Kidney (tissue), 14 donors: ENCODE measurements around the gene DNLZ. TPM values are rescaled to one million over a fixed set of nuclear protein-coding genes. Genes with fewer than 3 reads are reported as not detected.

Experiments used
- DNase-seq, 5 donors: peaks; one replicate each; pipeline ENCODE4 v3.0.0-alpha.2; 2013 to 2020
- FAIRE-seq: peaks from 2 replicates; lab custom pipeline; 2012; peaks lifted over from hg19 to GRCh38; lab: Jason Lieb, UNC
- H3K27ac ChIP-seq, 2 donors: one replicate each; pipeline ENCODE4 v1.7.0; 2013; ENCODE audit warnings: low read depth in 2 of 2, low read length in 2 of 2, inconsistent platforms in 1 of 2
- H3K27me3 ChIP-seq: one replicate; pipeline ENCODE4 v1.7.1; 2013; ENCODE audit warnings: low read length, inconsistent platforms; ENCODE audit not compliant: control insufficient read depth, insufficient read depth
- H3K36me3 ChIP-seq, 3 donors: one replicate each; pipeline versions ENCODE4 v1.7.0 to v1.7.1; 2013; ENCODE audit warnings: low read length in 3 of 3, control low read depth in 1 of 3, inconsistent platforms in 1 of 3; ENCODE audit not compliant: insufficient read depth in 3 of 3, control insufficient read depth in 2 of 3
- H3K4me1 ChIP-seq, 3 donors: one replicate each; pipeline versions ENCODE4 v1.7.0 to v1.7.1; 2013; ENCODE audit warnings: low read length in 3 of 3, inconsistent platforms in 1 of 3, low read depth in 1 of 3; ENCODE audit not compliant: control insufficient read depth in 2 of 3, insufficient read depth in 2 of 3
- H3K4me3 ChIP-seq, 3 donors: one replicate each; pipeline versions ENCODE4 v1.7.0 to v1.8.1; 2013; ENCODE audit warnings: low read length in 3 of 3, control low read depth in 1 of 3, inconsistent platforms in 1 of 3
- H3K9ac ChIP-seq, 3 donors: one replicate each; pipeline versions ENCODE4 v1.7.0 to v1.7.1; 2013; ENCODE audit warnings: low read length in 3 of 3, control low read depth in 1 of 3, inconsistent platforms in 1 of 3
- H3K9me3 ChIP-seq, 3 donors: one replicate each; pipeline versions ENCODE4 v1.7.0 to v1.7.1; 2013; ENCODE audit warnings: low read length in 3 of 3, control low read depth in 1 of 3, inconsistent platforms in 1 of 3; ENCODE audit not compliant: control insufficient read depth in 2 of 3, insufficient read depth in 1 of 3
- intact Hi-C: fragments of 100-400 bp; cut with DNase I; formaldehyde crosslinking; loops from one replicate; pipeline ENCODE4 v1.11.1; 2022
- polyA plus RNA-seq: library from polyadenylated mRNA; stranded (reverse); fragments of 350-450 nt; fragmentation: Illumina TruSeq; extraction: RNeasy Lipid Tissue Mini Kit (QIAGEN cat#74804); gene quantifications from one replicate; pipeline ENCODE4 v1.2.3, GENCODE V29; 2014; ENCODE audit warnings: low read depth, low replicate concordance; ENCODE audit not compliant: insufficient read depth
- total RNA-seq: library from RNA; stranded (reverse); fragmentation: NEBNext Ultra II Directional; extraction: Animal tissue kit (Norgen Biotek cat#: 25700); gene quantifications from one replicate; pipeline ENCODE4 v1.2.1, GENCODE V29; 2021
- TF ChIP-seq, protein P1 (sequence below): IDR thresholded peaks from 3 replicates; pipeline ENCODE4 v1.5.1; 2012; ENCODE audit warnings: mild to moderate bottlenecking, moderate library complexity, borderline replicate concordance; ENCODE audit not compliant: insufficient read depth; ENCODE audit errors: extremely low read depth
- donor health status: control.
- donor health status: control.
- donor health status: control.
- donor health status: control.
- donor health status: control.
- donor health status: DM: yes; HTN: yes; CAD: no.
- donor health status: Normal renal cell carcinoma (clear cell type).

DNLZ gene
- total and polyA plus RNA-seq, 2 donors from 2014 or later, result 22.1 to 30.4 TPM

DNA sequence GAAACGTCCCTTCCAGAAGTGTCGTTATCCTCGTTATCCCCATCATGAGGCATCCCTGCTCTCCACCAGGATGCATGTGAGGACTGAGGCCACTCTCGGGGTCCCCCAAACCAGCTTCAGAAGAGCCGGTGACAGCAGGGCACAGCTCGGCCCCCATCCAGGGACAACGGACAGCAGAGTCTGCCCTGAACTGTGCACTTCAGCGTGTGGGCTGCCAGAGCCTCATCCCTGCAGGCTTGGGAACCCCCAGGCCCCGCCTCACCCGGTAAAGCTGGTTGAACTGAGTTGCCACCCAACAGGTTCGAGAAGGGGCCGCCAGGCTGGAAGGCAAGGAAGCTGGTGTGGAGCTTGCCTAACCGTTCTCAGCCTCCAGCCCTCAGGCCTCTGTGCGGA lies 10.6 kb upstream of the DNLZ start:
- FAIRE-seq, result no peak
- no peak overlapping the region for H3K4me3 ChIP-seq
- H3K9ac ChIP-seq, result no peak overlapping the region

DNA sequence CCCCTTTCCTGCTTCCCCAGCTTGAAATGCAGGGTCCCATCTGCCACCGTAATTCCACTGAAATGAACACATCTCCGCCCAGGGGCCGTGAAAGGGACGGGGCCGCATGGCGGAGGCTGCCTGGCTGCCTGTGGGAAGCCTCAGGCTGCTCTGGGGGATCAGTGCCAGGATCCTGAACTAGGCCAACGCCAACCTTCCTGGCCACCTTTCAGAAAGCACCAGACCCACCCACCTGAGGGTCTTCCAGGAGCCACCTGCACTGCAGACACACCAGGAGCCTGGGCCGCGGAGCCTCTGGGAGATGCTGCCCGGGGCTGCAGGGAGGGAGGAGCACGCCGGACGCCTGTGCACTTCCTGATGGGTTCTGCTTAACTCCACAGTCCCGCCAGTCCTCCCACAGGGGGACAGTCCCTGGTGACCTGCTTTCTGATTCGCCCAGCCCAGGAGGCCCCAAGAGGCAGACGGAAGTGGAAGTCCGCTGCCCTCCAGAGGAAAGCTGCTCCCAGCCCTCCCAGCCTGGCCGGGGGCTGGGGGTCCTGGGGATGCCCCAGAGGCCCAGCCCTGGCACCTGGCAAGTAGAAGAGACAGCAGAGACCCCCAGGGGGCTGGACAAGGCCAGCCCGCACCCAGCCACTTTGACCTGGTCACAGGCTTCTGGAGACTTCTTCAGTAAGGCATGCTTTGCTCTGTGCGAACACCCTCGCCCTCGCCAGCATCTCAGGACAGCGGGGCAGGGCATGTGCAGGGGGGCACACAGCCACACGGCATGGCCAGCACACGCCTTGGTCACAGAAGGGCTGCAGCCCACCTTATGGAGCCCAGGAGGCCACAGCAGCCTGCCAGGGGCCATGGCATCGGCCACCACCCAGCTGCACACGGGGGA lies 10.0 kb upstream of the DNLZ start, which contains the start of gene CARD9:
Gene CARD9, minus strand, starts transcription at position 370 of the 883 bp plus-strand sequence. CDS start 1,591 bp downstream, outside the sequence.
- Histone ChIP-seq H3K36me3 (no peaks in the 10 kb centered on the region), H3K9me3 (no peaks in the 10 kb centered on the region), H3K9ac (no peak within 1 kb of the TSS), H3K27me3 (no peaks in the 10 kb centered on the region), H3K4me3 (no peak within 1 kb of the TSS), H3K4me1 (peaks cover 0 to 13% (median 3%) of the 10 kb centered on the region in 3 donors), H3K27ac (no peak within 1 kb of the TSS)
- intact Hi-C loops, result no loop called here
- FAIRE-seq (no peak), DNase-seq (peak in 2 of 5 donors; percentile 55 to 59)
- TF ChIP-seq, protein P1, sequence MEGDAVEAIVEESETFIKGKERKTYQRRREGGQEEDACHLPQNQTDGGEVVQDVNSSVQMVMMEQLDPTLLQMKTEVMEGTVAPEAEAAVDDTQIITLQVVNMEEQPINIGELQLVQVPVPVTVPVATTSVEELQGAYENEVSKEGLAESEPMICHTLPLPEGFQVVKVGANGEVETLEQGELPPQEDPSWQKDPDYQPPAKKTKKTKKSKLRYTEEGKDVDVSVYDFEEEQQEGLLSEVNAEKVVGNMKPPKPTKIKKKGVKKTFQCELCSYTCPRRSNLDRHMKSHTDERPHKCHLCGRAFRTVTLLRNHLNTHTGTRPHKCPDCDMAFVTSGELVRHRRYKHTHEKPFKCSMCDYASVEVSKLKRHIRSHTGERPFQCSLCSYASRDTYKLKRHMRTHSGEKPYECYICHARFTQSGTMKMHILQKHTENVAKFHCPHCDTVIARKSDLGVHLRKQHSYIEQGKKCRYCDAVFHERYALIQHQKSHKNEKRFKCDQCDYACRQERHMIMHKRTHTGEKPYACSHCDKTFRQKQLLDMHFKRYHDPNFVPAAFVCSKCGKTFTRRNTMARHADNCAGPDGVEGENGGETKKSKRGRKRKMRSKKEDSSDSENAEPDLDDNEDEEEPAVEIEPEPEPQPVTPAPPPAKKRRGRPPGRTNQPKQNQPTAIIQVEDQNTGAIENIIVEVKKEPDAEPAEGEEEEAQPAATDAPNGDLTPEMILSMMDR, result no peak

More for the DNA sequence above, 10.6 kb upstream of the DNLZ start:
- TF ChIP-seq, protein P1, result no peak
- DNase-seq, result no peak
- intact Hi-C loops, result no loop called here
- no peaks in the 10 kb centered on the region for H3K27me3 ChIP-seq
- no peaks in the 10 kb centered on the region for H3K9me3 ChIP-seq
- H3K27ac ChIP-seq, result no peak overlapping the region
- H3K36me3 ChIP-seq, result no peaks in the 10 kb centered on the region
- peaks cover 0 to 13% (median 3%) of the 10 kb centered on the region in 3 donors for H3K4me1 ChIP-seq

DNA sequence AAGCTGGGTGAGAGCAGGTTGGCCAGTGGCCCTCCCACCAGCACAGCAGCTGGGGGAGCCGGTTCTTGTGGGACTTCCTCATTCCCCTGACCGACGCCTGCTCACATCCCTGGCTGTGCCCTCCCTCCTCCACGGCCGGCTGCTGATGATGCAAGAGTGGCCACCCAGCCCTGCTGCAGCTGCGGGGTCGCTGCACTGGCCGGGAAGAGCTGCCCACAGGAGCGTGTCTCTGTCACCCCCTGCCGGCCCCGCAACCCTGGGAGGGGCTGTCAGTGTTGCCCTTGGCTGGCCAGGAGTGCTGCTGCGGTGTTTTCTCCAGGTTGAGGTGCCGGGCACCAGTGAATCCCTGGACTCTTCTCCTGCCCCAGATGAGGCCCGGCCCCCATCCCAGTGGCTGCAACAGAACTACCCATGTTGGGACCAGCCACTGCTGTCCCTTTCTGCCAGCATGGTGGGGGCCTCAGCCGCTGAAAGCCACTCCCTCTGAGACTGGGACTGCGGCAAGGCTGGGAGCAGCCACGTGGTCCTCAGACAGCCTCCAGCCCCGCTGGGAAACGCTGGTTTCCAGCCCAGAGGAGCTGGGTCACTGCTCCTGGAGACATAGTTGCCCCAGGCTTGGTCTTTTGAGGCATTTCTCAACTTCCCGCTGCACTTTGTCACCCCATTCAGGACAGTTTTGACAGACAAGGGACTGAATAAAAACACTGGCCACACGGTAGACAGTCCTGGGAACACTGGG lies 9.2 kb upstream of the DNLZ start:
- H3K27me3 ChIP-seq, result no peaks in the 10 kb centered on the region
- H3K9ac ChIP-seq, result no peak overlapping the region
- H3K4me1 ChIP-seq, result peaks cover 0 to 13% (median 3%) of the 10 kb centered on the region in 3 donors
- FAIRE-seq (no peak), DNase-seq (peak; percentile 86 to 95 (median 88))
- TF ChIP-seq, protein P1, result no peak
- intact Hi-C loops, result no loop called here
- no peaks in the 10 kb centered on the region for H3K36me3 ChIP-seq
- H3K27ac ChIP-seq, result peak overlapping the region in 1 of 2 donors; percentile 22
- no peak overlapping the region for H3K4me3 ChIP-seq
- no peaks in the 10 kb centered on the region for H3K9me3 ChIP-seq
